ENCODE measurements around the gene GABBR2. TPM values are rescaled to one million over a fixed set of nuclear protein-coding genes. Genes with fewer than 3 reads are reported as not detected.

Gene GABBR2
- total RNA-seq, 2 donors from 2014 or later, result 1.2 to 1.3 TPM

GRCh38 chr9:98442114-98442513 lies 266.6 kb downstream of the GABBR2 start:
- Histone ChIP-seq H3K9ac (ENCODE audit: extremely low read depth, low read length, poor library complexity, severe bottlenecking) (no peak overlapping the region), H3K9me3 (ENCODE audit: control insufficient read depth, low read length) (no peaks in the 10 kb centered on the region), H3K4me3 (ENCODE audit: low read length) (no peak overlapping the region), H3K27ac (ENCODE audit: low read depth, low read length) (no peak overlapping the region), H3K36me3 (ENCODE audit: control insufficient read depth, insufficient read depth, low read length) (no peaks in the 10 kb centered on the region), H3K27me3 (ENCODE audit: control insufficient read depth, insufficient read depth, low read length, poor library complexity, severe bottlenecking) (no peaks in the 10 kb centered on the region), H3K4me1 (ENCODE audit: control insufficient read depth, insufficient read depth, low read length) (peaks cover 19% of the 10 kb centered on the region)
- Mint-ChIP-seq H3K9me3 (no peaks in the 10 kb centered on the region), H3K4me3 (no peak overlapping the region), H3K27ac (peak overlapping the region; percentile 88), H3K27me3 (ENCODE audit: insufficient read depth) (no peaks in the 10 kb centered on the region), H3K4me1 (peaks cover 40% of the 10 kb centered on the region), H3K36me3 (ENCODE audit: low read depth) (no peaks in the 10 kb centered on the region)
- DNase-seq, result peak; percentile 68
- TF ChIP-seq, protein P1, sequence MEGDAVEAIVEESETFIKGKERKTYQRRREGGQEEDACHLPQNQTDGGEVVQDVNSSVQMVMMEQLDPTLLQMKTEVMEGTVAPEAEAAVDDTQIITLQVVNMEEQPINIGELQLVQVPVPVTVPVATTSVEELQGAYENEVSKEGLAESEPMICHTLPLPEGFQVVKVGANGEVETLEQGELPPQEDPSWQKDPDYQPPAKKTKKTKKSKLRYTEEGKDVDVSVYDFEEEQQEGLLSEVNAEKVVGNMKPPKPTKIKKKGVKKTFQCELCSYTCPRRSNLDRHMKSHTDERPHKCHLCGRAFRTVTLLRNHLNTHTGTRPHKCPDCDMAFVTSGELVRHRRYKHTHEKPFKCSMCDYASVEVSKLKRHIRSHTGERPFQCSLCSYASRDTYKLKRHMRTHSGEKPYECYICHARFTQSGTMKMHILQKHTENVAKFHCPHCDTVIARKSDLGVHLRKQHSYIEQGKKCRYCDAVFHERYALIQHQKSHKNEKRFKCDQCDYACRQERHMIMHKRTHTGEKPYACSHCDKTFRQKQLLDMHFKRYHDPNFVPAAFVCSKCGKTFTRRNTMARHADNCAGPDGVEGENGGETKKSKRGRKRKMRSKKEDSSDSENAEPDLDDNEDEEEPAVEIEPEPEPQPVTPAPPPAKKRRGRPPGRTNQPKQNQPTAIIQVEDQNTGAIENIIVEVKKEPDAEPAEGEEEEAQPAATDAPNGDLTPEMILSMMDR (conservative IDR thresholded peaks at IDR 0.05), result peak; percentile 17
- WGBS, 2 experiments (ENCODE audit: insufficient coverage in 1 of 2, insufficient read length in 1 of 2), result 78% methylated on average over 2 of the region's 3 CpGs; no CpG with 5 or more reads in 1 of the 2 experiments

DNA sequence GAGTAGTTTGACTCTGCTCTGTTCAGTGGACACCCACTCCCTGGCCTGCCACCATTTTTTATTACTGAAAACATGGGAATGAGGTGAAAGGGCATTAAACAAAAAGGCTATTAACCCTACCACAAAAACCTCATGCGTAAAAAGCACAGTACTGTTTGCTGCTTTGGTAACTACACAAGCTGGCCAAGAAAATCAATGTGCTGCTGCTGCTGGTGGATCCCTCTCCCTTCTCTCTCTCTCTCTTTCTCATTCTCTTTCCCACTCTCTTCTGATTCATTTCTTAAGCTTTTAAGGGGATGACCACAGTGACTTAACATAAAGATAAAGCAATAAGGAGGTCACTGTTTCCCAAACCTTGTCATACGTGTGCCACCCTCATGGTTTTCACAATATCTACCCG lies 270.1 kb downstream of the GABBR2 start:
- peaks cover 19% of the 10 kb centered on the region for H3K4me1 ChIP-seq (ENCODE audit: control insufficient read depth, insufficient read depth, low read length)
- WGBS, 2 experiments (ENCODE audit: insufficient coverage in 1 of 2, insufficient read length in 1 of 2), result 89 to 94% methylated on average over 3 of the region's 3 CpGs
- no peak overlapping the region for H3K9ac ChIP-seq (ENCODE audit: extremely low read depth, low read length, poor library complexity, severe bottlenecking)
- TF ChIP-seq, protein P1 (conservative IDR thresholded peaks at IDR 0.05), result no peak
- DNase-seq, result no peak
- no peaks in the 10 kb centered on the region for H3K9me3 Mint-ChIP-seq
- H3K27ac Mint-ChIP-seq, result no peak overlapping the region
- no peaks in the 10 kb centered on the region for H3K27me3 Mint-ChIP-seq (ENCODE audit: insufficient read depth)
- peaks cover 34% of the 10 kb centered on the region for H3K4me1 Mint-ChIP-seq
- H3K36me3 Mint-ChIP-seq (ENCODE audit: low read depth), result no peaks in the 10 kb centered on the region
- no peak overlapping the region for H3K4me3 ChIP-seq (ENCODE audit: low read length)
- H3K27me3 ChIP-seq (ENCODE audit: control insufficient read depth, insufficient read depth, low read length, poor library complexity, severe bottlenecking), result no peaks in the 10 kb centered on the region
- H3K9me3 ChIP-seq (ENCODE audit: control insufficient read depth, low read length), result no peaks in the 10 kb centered on the region
- H3K4me3 Mint-ChIP-seq, result no peak overlapping the region
- H3K36me3 ChIP-seq (ENCODE audit: control insufficient read depth, insufficient read depth, low read length), result no peaks in the 10 kb centered on the region
- no peak overlapping the region for H3K27ac ChIP-seq (ENCODE audit: low read depth, low read length)

- TF ChIP-seq, protein P1 (conservative IDR thresholded peaks at IDR 0.05), result no peak
- Mint-ChIP-seq H3K27me3 (ENCODE audit: insufficient read depth) (no peaks in the 10 kb centered on the region), H3K27ac (no peak overlapping the region), H3K4me3 (no peak overlapping the region), H3K4me1 (peaks cover 23% of the 10 kb centered on the region), H3K9me3 (no peaks in the 10 kb centered on the region), H3K36me3 (ENCODE audit: low read depth) (no peaks in the 10 kb centered on the region)
- Histone ChIP-seq H3K9ac (ENCODE audit: extremely low read depth, low read length, poor library complexity, severe bottlenecking) (no peak overlapping the region), H3K27ac (ENCODE audit: low read depth, low read length) (no peak overlapping the region), H3K4me3 (ENCODE audit: low read length) (no peak overlapping the region), H3K4me1 (ENCODE audit: control insufficient read depth, insufficient read depth, low read length) (peaks cover 10% of the 10 kb centered on the region), H3K36me3 (ENCODE audit: control insufficient read depth, insufficient read depth, low read length) (no peaks in the 10 kb centered on the region), H3K9me3 (ENCODE audit: control insufficient read depth, low read length) (no peaks in the 10 kb centered on the region), H3K27me3 (ENCODE audit: control insufficient read depth, insufficient read depth, low read length, poor library complexity, severe bottlenecking) (no peaks in the 10 kb centered on the region)
- WGBS, 2 experiments (ENCODE audit: insufficient coverage in 1 of 2, insufficient read length in 1 of 2), result 88 to 91% methylated on average over 4 of the region's 4 CpGs
- DNase-seq, result no peak
Observed at GRCh38 chr9:98437458-98438034, 271.2 kb downstream of the GABBR2 start.
